DOHH2 (cell line): ENCODE data around the gene DYNC1I1.

Source experiments
- CTCF ChIP-seq: fragments of 200-600 bp; sonication (generic); IDR thresholded peaks from one replicate; pipeline ENCODE4 v1.5.1; 2014; ENCODE audit warnings: antibody characterized with exemption, mild to moderate bottlenecking, low read depth, low read length; ENCODE audit not compliant: poor library complexity, severe bottlenecking
- EZH2phosphoT487 ChIP-seq: fragments of 200-600 bp; sonication (generic); IDR thresholded peaks from 2 replicates; pipeline ENCODE4 v1.6.1; 2017; ENCODE audit warnings: borderline replicate concordance, mild to moderate bottlenecking, antibody characterized with exemption, low read length, moderate library complexity, mixed read lengths

- TF ChIP-seq CTCF: no peak
- no peak for TF ChIP-seq EZH2phosphoT487
Observed at GRCh38 chr7:96088579-96088978, 316.2 kb downstream of the DYNC1I1 start.
